Measurements from ENCODE around the gene PRODH.
"Not testable (repeated sequence)": the region's sequence is repeated elsewhere in the genome, so short reads cannot be mapped to it uniquely, and the experiment has no call there.

DNA sequence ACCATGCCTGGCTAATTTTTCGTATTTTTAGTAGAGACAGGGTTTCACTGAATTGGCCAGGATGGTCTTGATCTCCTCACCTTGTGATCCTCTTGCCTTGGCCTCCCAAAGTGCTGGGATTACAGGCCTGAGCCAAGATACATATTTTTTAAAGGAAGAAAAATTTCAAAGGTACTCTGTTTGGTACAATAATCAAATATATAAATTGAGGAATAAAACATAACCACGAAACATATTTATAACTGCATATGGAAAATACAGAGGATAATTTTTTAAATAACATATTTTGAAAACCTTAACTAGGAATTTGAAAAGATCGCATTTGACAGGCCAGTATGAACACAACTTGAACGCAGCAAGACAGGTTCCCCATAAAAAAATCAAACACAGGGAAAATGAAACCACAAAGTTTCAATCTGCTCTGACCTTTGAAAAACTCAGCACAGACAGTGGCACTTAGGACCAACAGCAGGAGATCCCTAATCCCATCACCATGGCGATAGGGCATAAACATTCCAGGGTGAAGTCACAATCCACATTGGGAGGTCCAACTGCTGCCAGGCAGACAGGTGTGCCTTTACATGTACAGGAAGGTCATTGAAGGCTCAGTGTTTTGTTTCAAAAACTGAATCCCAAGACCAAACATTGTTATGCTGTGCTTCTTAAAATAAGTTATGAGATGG is 45.4 kb downstream of the PRODH start:
- not testable (repeated sequence) for TF ChIP-seq EP300 (IDR thresholded peaks at IDR 0.05; ENCODE audit: borderline replicate concordance in 1 of 2, low read depth in 1 of 2, low read length in 1 of 2); TAF1 (IDR thresholded peaks at IDR 0.05; ENCODE audit: borderline replicate concordance, low read depth, low read length); USF1 (IDR thresholded peaks at IDR 0.05; ENCODE audit: borderline replicate concordance, low read depth); ELF1 (IDR thresholded peaks at IDR 0.05); RFX5 (IDR thresholded peaks at IDR 0.05; ENCODE audit: low read length); SIN3A (IDR thresholded peaks at IDR 0.05; ENCODE audit: borderline replicate concordance, low read depth, low read length); POLR2AphosphoS5 (IDR thresholded peaks at IDR 0.05; ENCODE audit: low read depth, low read length); TEAD4 (IDR thresholded peaks at IDR 0.05; ENCODE audit: borderline replicate concordance, insufficient read depth); YY1 (IDR thresholded peaks at IDR 0.05; ENCODE audit: low read depth)
- TF ChIP-seq, protein P1, sequence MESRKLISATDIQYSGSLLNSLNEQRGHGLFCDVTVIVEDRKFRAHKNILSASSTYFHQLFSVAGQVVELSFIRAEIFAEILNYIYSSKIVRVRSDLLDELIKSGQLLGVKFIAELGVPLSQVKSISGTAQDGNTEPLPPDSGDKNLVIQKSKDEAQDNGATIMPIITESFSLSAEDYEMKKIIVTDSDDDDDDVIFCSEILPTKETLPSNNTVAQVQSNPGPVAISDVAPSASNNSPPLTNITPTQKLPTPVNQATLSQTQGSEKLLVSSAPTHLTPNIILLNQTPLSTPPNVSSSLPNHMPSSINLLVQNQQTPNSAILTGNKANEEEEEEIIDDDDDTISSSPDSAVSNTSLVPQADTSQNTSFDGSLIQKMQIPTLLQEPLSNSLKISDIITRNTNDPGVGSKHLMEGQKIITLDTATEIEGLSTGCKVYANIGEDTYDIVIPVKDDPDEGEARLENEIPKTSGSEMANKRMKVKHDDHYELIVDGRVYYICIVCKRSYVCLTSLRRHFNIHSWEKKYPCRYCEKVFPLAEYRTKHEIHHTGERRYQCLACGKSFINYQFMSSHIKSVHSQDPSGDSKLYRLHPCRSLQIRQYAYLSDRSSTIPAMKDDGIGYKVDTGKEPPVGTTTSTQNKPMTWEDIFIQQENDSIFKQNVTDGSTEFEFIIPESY (IDR thresholded peaks at IDR 0.05; ENCODE audit: borderline replicate concordance, low read depth) = not testable (repeated sequence)
- TF ChIP-seq, protein P2, sequence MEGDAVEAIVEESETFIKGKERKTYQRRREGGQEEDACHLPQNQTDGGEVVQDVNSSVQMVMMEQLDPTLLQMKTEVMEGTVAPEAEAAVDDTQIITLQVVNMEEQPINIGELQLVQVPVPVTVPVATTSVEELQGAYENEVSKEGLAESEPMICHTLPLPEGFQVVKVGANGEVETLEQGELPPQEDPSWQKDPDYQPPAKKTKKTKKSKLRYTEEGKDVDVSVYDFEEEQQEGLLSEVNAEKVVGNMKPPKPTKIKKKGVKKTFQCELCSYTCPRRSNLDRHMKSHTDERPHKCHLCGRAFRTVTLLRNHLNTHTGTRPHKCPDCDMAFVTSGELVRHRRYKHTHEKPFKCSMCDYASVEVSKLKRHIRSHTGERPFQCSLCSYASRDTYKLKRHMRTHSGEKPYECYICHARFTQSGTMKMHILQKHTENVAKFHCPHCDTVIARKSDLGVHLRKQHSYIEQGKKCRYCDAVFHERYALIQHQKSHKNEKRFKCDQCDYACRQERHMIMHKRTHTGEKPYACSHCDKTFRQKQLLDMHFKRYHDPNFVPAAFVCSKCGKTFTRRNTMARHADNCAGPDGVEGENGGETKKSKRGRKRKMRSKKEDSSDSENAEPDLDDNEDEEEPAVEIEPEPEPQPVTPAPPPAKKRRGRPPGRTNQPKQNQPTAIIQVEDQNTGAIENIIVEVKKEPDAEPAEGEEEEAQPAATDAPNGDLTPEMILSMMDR (IDR thresholded peaks at IDR 0.05) = not testable (repeated sequence)
- TF ChIP-seq, protein P3, sequence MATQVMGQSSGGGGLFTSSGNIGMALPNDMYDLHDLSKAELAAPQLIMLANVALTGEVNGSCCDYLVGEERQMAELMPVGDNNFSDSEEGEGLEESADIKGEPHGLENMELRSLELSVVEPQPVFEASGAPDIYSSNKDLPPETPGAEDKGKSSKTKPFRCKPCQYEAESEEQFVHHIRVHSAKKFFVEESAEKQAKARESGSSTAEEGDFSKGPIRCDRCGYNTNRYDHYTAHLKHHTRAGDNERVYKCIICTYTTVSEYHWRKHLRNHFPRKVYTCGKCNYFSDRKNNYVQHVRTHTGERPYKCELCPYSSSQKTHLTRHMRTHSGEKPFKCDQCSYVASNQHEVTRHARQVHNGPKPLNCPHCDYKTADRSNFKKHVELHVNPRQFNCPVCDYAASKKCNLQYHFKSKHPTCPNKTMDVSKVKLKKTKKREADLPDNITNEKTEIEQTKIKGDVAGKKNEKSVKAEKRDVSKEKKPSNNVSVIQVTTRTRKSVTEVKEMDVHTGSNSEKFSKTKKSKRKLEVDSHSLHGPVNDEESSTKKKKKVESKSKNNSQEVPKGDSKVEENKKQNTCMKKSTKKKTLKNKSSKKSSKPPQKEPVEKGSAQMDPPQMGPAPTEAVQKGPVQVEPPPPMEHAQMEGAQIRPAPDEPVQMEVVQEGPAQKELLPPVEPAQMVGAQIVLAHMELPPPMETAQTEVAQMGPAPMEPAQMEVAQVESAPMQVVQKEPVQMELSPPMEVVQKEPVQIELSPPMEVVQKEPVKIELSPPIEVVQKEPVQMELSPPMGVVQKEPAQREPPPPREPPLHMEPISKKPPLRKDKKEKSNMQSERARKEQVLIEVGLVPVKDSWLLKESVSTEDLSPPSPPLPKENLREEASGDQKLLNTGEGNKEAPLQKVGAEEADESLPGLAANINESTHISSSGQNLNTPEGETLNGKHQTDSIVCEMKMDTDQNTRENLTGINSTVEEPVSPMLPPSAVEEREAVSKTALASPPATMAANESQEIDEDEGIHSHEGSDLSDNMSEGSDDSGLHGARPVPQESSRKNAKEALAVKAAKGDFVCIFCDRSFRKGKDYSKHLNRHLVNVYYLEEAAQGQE (IDR thresholded peaks at IDR 0.05; ENCODE audit: low read depth, low read length) = not testable (repeated sequence)
